HepG2 (cell line): ENCODE measurements around the gene TMED9. TPM values are rescaled to one million over a fixed set of nuclear protein-coding genes. Genes with fewer than 3 reads are reported as not detected.

ENCODE experiments used
- CCDC6 ChIP-seq: sonication (generic); formaldehyde crosslinking; IDR thresholded peaks from 2 replicates; pipeline ENCODE4 v1.8.1; 2022; ENCODE audit warnings: mild to moderate bottlenecking, missing genetic modification reagents, moderate library complexity
- DNMT3B ChIP-seq: conservative IDR thresholded peaks from 2 replicates; pipeline ENCODE4 v1.6.1; 2016; ENCODE audit warnings: missing biosample characterization, control low read depth
- E2F2 ChIP-seq: sonication (generic); formaldehyde crosslinking; IDR thresholded peaks from 2 replicates; pipeline ENCODE4 v1.4.0; 2020; ENCODE audit warnings: missing genetic modification reagents, borderline replicate concordance
- FOXC1 ChIP-seq: sonication (generic); formaldehyde crosslinking; IDR thresholded peaks from 2 replicates; pipeline ENCODE4 v1.8.0; 2022; ENCODE audit warnings: mild to moderate bottlenecking, missing genetic modification reagents, borderline replicate concordance
- GZF1 ChIP-seq: sonication (generic); formaldehyde crosslinking; IDR thresholded peaks from 2 replicates; pipeline ENCODE4 v1.5.1; 2020; ENCODE audit warnings: mild to moderate bottlenecking, missing genetic modification reagents
- HOXD1 ChIP-seq: sonication (generic); formaldehyde crosslinking; IDR thresholded peaks from 2 replicates; pipeline ENCODE4 v1.5.0; 2020; ENCODE audit warnings: missing genetic modification reagents
- KDM6A ChIP-seq: IDR thresholded peaks from 2 replicates; pipeline ENCODE4 v1.6.1; 2016; ENCODE audit warnings: low read depth
- KLF16 ChIP-seq, 2 experiments: sonication (generic) in 1 of 2; formaldehyde crosslinking in 1 of 2; IDR thresholded peaks; 2 replicates each; pipeline versions ENCODE4 v1.6.1 to v1.8.0; 2016 to 2023; ENCODE audit warnings: missing genetic modification reagents in 2 of 2, missing compliant biosample characterization in 1 of 2
- MAFF ChIP-seq: IDR thresholded peaks from 2 replicates; pipeline ENCODE4 v1.6.1; 2011; ENCODE audit warnings: low read depth, low read length, improper control_type of control experiment
- NFE2L2 ChIP-seq: fragments of 150-350 bp; IDR thresholded peaks from 2 replicates; pipeline ENCODE4 v1.6.1; 2014; ENCODE audit warnings: low read length
- NR2F6 ChIP-seq, 2 experiments: IDR thresholded peaks; 2 replicates each; pipeline ENCODE4 v1.6.1; 2016; ENCODE audit warnings: antibody characterized with exemption in 1 of 2, mild to moderate bottlenecking in 1 of 2
- POLR2A ChIP-seq, 2 experiments: IDR thresholded peaks; 2 replicates each; pipeline ENCODE4 v1.6.1; 2011; ENCODE audit warnings: low read depth in 2 of 2, low read length in 2 of 2, mild to moderate bottlenecking in 1 of 2, moderate library complexity in 1 of 2; ENCODE audit not compliant: insufficient read depth in 1 of 2
- PRDM4 ChIP-seq: sonication (generic); formaldehyde crosslinking; IDR thresholded peaks from 2 replicates; pipeline ENCODE4 v1.9.0; 2021; ENCODE audit warnings: missing genetic modification reagents, borderline replicate concordance
- REXO4 ChIP-seq: sonication (generic); formaldehyde crosslinking; IDR thresholded peaks from 2 replicates; pipeline ENCODE4 v1.8.0; 2022; ENCODE audit warnings: missing genetic modification reagents, mild to moderate bottlenecking, borderline replicate concordance
- RXRB ChIP-seq: IDR thresholded peaks from 2 replicates; pipeline ENCODE4 v1.6.1; 2016; ENCODE audit warnings: borderline replicate concordance, missing genetic modification reagents, missing compliant biosample characterization
- TEAD3 ChIP-seq: optimal IDR thresholded peaks from 2 replicates; pipeline ENCODE3; 2016; ENCODE audit warnings: borderline replicate concordance
- TIGD3 ChIP-seq: sonication (generic); formaldehyde crosslinking; IDR thresholded peaks from 2 replicates; pipeline ENCODE4 v1.5.1; 2020; ENCODE audit warnings: mild to moderate bottlenecking, missing genetic modification reagents, borderline replicate concordance
- XBP1 ChIP-seq: sonication (generic); formaldehyde crosslinking; IDR thresholded peaks from 2 replicates; pipeline ENCODE4 v1.5.0; 2020; ENCODE audit warnings: missing genetic modification reagents
- ZNF225 ChIP-seq: sonication (generic); formaldehyde crosslinking; IDR thresholded peaks from 2 replicates; pipeline ENCODE4 v1.4.0; 2020; ENCODE audit warnings: mild to moderate bottlenecking, missing genetic modification reagents
- ZNF333 ChIP-seq: sonication (generic); formaldehyde crosslinking; IDR thresholded peaks from 2 replicates; pipeline ENCODE4 v1.4.0; 2020; ENCODE audit warnings: mild to moderate bottlenecking, missing genetic modification reagents, borderline replicate concordance
- ZNF441 ChIP-seq: sonication (generic); formaldehyde crosslinking; IDR thresholded peaks from 2 replicates; pipeline ENCODE4 v1.7.0; 2021; ENCODE audit warnings: missing genetic modification reagents, borderline replicate concordance
- ZNF781 ChIP-seq: sonication (generic); formaldehyde crosslinking; IDR thresholded peaks from 2 replicates; pipeline ENCODE4 v1.5.1; 2020; ENCODE audit warnings: borderline replicate concordance, mild to moderate bottlenecking, missing genetic modification reagents; ENCODE audit errors: not compliant biosample characterization
- polyA plus RNA-seq, 8 experiments: library from polyadenylated mRNA; depleted of rRNA in 3 of 8; stranded (reverse) in 7 of 8; unstranded in 1 of 8; fragments of >200 nt; fragmentation: Illumina TruSeq in 4 of 8; extraction: Trizol in 4 of 8; gene quantifications; 2 replicates each; pipeline versions ENCODE4 v1.2.1 to v1.2.3, GENCODE V29; 2011 to 2016; ENCODE audit warnings: low read depth in 4 of 8, missing spikeins in 1 of 8, mixed read lengths in 1 of 8; ENCODE audit not compliant: insufficient read depth in 1 of 8
- total RNA-seq, 5 experiments: library from RNA; depleted of rRNA; stranded (reverse); fragments of >200 nt; fragmentation: Illumina TruSeq; extraction: Trizol; gene quantifications; 2 replicates each; pipeline ENCODE4 v1.2.3, GENCODE V29; 2016; ENCODE audit warnings: low read depth in 1 of 5
- TF ChIP-seq, protein P1 (sequence below): sonication (generic); formaldehyde crosslinking; IDR thresholded peaks from 2 replicates; pipeline ENCODE4 v1.8.1; 2023; ENCODE audit warnings: mild to moderate bottlenecking, missing genetic modification reagents
- TF ChIP-seq, protein P2 (sequence below): IDR thresholded peaks from 2 replicates; pipeline ENCODE4 v1.6.1; 2016; ENCODE audit warnings: missing compliant biosample characterization, missing genetic modification reagents, borderline replicate concordance

The TMED9 gene
- total and polyA plus RNA-seq, 2 of the 13 experiments (the other 11 are each of a cell fraction or from before 2014, with no cell fraction given) = 161 to 350 TPM

- TF ChIP-seq PRDM4 (CRISPR knock-in tag) (no peak), POLR2A (IDR thresholded peaks at IDR 0.05; ENCODE audit: insufficient read depth in 1 of 2, low read depth in 2 of 2, low read length in 2 of 2) (peak; percentile 67 to 95), HOXD1 (CRISPR knock-in tag) (no peak), KDM6A (CRISPR knock-in tag) (no peak), ZNF225 (CRISPR knock-in tag) (no peak), NR2F6 (IDR thresholded peaks at IDR 0.05) (no peak), NR2F6 (CRISPR knock-in tag; IDR thresholded peaks at IDR 0.05) (no peak), TEAD3 (CRISPR knock-in tag) (peak; percentile 4), XBP1 (CRISPR knock-in tag) (no peak), TIGD3 (CRISPR knock-in tag) (no peak), MAFF (no peak), GZF1 (CRISPR knock-in tag) (no peak), REXO4 (CRISPR knock-in tag) (no peak), KLF16 (CRISPR knock-in tag; IDR thresholded peaks at IDR 0.05) (peak in 1 of 2 experiments; percentile 76; a peak in 2 of 4 replicates), ZNF333 (CRISPR knock-in tag) (no peak), ZNF781 (CRISPR knock-in tag) (no peak), NFE2L2 (no peak), CCDC6 (CRISPR knock-in tag) (peak; percentile 21; the same call in 1 of the 2 replicates), DNMT3B (CRISPR knock-in tag) (no peak), RXRB (CRISPR knock-in tag) (no peak), E2F2 (0 out of 2 replicates have a peak, but pooled peaks have one; percentile 16), ZNF441 (peak; percentile 29; the same call in 1 of the 2 replicates), FOXC1 (no peak)
- TF ChIP-seq, protein P1, sequence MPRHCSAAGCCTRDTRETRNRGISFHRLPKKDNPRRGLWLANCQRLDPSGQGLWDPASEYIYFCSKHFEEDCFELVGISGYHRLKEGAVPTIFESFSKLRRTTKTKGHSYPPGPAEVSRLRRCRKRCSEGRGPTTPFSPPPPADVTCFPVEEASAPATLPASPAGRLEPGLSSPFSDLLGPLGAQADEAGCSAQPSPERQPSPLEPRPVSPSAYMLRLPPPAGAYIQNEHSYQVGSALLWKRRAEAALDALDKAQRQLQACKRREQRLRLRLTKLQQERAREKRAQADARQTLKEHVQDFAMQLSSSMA (CRISPR knock-in tag) = no peak
- TF ChIP-seq, protein P2, sequence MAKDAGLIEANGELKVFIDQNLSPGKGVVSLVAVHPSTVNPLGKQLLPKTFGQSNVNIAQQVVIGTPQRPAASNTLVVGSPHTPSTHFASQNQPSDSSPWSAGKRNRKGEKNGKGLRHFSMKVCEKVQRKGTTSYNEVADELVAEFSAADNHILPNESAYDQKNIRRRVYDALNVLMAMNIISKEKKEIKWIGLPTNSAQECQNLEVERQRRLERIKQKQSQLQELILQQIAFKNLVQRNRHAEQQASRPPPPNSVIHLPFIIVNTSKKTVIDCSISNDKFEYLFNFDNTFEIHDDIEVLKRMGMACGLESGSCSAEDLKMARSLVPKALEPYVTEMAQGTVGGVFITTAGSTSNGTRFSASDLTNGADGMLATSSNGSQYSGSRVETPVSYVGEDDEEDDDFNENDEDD = peak; percentile 75; the same call in 1 of the 2 replicates
Measured at GRCh38 chr5:177599731-177600507, 7.9 kb downstream of the TMED9 start, which contains the start of gene B4GALT7 (continued).
